Measurements from ENCODE around the gene TSHZ2.
"Not testable (repeated sequence)": the region's sequence is repeated elsewhere in the genome, so short reads cannot be mapped to it uniquely, and the experiment has no call there.

TSHZ2 gene

DNA sequence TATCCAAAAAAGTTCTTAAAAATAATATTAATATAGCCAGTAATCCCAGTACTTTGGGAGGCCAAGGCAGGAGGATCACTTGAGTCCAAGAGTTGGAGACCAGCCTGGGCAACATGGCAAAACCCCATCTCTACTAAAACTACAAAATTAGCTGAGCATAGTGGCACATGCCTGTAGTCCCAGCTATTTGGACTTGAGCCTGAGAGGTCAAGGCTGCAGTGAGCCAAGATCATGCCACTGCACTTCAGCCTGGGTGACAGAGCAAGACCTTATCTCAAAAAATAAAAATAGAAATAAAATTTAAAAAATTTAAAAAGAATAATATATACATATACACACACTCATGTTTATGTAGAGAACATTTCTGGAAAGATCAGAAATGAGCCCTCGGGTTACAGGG lies 441.7 kb downstream of the TSHZ2 start:
- DNase-seq (ENCODE audit: low spot score), result not testable (repeated sequence)

DNA sequence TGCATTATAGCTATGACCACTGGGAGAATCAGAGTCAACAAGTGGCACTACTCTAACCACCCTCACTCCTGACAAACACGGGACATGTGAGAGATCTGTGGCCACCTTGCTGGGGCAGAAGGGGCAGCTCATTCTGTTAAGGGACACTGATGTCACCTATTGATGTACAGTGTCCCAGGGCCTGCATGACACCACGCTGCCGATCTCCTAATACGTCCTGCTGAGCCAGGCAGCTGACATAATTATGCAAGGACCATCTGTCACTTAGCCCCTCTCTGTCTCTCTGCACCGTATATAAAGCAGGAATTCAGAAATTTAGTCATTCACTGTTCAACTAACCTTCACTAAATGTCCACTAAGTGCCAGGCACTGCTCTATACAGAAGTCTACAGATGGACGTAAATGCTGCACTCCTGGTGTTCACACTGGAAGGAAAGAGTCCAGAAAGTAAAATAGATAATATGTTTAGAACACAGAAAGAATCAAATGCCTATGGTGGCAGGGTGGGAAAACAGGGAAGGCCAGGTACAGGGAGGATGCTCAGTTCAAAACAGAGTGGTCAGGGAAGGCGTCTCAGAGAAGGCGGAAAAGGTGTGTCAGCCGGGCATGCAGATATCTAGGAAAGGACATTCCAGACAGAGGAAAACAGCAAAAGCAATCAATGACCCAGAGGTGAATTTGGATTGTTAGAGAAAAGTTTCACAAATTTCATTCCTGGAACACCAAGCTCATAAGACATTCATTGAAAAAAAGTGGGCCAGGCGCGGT lies 447.7 kb downstream of the TSHZ2 start:
- no peak for DNase-seq (ENCODE audit: low spot score)

DNA sequence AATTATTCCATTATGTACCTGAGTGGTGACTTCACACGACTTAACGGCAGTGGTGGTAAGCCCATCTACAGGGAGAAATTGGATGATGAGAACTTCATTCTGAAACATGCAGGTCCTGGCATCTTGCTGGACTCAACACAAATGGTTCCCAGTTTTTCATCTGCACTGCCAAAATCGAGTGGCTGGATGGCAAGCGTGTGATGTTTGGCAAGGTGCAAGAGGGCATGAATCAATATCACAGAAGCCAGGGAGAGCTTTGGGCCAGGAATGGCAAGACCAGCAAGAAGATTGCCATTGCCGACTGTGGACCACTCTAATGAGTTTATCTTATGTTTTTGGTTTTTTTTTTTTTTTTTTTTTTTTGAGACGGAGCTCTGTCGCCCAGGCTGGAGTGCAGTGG lies 449.2 kb downstream of the TSHZ2 start:
- no peak for DNase-seq (ENCODE audit: low spot score)

DNA sequence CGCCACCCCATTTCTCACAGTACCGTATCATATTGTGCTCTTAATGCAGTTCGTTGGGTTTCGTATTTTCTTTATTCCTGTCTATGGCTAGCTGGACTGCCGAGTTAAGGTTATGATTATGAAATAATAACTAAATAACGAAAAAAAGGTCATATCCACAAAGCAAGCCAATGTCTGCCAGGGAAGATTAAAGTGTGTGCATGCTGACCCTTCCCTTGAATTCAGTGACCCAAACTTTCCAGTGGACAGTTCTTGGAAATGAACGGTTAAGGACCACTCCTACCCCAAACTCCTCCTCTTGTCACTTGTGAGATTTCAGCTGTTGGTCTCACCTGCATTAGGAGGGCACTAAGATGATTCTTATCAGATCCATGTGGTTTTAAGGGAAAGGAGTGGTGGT lies 449.9 kb downstream of the TSHZ2 start:
- DNase-seq (ENCODE audit: low spot score), result no peak

DNA sequence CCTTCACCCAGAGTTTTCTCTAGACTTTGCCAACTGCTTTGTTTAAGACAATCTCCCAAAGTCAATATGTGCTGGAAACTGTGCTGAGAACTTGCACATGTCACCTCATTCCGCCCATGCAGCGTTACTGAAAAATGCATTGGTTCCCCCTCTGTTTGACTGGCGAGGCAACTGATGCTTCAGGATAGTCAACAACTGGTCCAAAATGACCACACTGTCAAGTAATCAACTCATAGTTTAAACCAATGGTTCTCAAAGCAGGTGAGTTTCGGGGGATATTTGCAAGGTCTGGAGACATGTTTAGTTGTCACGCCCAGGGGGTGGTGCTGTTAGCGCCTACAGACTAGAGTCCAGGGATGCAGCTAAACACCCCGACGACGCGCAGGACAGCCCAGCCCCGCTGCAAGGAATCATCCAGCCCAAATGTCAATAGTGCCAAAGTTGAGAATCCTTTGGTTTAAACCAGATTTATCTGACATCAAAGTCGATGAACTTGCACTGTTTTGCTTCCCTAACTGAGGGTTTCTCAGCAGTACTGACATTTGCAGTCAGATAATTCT lies 451.5 kb downstream of the TSHZ2 start:
- no peak for DNase-seq (ENCODE audit: low spot score)

DNA sequence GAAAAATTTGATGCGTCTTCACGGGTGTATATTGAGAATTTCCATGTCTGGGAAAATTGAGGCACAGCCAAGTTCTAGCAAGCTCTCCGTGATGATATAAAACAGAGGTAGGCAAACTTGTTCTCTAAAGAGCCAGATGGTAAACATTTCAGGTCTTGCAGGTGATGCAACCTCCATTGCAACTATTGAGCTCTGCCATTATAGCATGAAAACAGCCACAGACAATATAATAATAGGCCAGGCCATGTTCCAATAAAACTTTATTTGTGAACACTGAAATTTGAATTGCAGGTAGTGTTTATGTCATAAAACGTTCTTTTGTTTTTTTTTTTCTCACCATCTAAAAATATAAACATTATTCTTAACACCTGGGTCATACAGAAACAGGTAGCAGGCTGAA lies 453.3 kb downstream of the TSHZ2 start:
- no peak for DNase-seq (ENCODE audit: low spot score)

DNA sequence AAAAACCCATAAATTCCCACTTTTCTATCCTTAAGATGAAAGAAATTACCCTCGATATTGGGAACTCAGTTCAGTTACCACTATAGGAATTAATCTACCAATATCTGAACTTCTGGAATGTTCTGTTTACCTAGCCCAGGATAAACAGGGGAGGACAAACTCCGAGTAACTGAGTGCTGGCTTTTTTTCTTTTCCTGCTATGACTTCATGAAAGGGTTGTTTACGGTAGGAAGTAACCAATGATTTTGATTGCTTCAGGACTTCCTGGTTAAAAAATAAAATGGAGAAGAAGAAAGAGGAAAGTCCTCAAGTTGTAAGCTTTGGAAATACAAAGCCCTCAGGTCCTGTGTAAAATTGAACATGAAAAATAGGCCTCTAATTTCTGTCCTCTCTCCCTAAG lies 453.8 kb downstream of the TSHZ2 start:
- no peak for DNase-seq (ENCODE audit: low spot score)

DNA sequence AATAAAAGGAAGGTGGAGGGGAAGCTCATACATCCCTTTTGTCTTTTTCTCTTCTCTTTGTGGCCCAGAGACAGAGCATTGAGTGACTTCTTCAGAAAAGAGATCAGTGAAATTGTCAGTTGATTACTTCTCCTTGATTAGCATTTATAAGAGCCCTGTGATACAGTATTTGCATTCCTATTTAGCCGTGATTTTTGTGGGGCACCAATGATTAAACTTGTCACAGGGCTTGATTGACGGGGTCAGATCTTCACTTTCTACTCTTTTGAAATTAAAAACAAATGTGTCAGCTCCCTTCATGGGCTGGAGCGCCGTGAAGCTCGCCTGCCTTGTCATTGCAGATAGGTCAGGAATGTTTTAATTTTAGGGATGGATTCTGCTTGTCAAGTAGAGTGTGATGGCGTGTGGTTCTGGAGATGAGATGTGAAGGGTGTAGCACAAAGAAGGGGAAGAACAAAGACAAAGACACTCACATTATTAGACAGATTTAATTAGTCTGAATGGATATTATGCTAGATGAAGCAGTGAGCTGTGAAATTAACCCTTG lies 454.7 kb downstream of the TSHZ2 start:
- no peak for DNase-seq (ENCODE audit: low spot score)

DNA sequence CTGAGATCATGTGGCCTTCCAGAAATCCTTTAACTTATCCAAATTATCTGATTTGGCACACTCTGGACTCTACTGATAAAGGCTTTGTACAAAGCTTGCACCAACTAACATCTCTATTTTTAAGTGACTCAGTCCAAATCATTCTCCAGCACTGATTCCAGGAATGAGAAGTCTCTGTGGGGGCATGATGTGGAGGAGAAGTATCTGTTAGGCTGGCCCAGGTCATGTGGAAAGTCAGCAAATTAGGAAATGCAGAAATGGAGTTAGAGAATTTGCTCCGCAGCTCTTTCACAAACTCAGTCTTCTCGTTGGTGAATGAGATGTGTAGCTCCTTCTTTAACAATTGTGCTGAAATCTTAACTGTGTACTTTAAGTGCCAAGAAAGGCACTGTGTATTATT lies 455.8 kb downstream of the TSHZ2 start:
- DNase-seq (ENCODE audit: low spot score), result no peak

DNA sequence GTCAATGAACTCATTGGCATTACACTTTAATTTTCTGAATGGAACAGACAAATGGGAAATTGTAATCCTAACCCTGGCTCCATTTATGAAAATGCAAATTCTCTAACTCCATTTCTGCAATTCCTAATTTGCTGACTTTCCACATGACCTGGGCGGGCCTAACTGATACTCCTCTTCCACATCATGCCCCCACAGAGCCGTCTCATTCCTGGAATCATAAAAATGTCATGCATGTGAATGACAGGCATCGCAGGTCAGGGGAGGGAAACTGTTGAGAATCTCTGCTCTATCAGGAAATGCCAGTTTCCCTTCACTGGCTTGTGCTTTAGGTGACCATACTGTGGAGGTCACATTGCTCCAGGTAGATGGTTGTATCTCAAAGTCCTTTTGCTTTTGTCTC lies 456.4 kb downstream of the TSHZ2 start:
- no peak for DNase-seq (ENCODE audit: low spot score)

DNA sequence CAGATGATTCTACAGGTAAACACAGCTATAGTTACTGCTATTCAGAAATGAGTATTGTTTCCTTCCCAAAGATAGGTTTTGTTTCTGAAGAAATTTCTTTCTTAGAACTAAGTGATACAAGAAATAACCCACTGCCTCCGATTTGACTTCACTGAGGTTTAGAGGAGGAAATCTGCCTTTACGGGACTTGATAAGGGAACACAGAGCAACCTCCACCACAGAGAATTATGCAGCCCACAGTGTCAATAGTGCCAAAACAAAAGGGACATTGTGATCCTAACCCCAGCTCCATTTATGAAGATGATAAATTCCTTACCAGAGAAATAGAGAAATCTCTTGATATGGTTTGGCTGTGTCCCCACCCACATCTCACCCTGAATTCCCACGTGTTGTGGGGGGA lies 456.8 kb downstream of the TSHZ2 start:
- no peak for DNase-seq (ENCODE audit: low spot score)

DNA sequence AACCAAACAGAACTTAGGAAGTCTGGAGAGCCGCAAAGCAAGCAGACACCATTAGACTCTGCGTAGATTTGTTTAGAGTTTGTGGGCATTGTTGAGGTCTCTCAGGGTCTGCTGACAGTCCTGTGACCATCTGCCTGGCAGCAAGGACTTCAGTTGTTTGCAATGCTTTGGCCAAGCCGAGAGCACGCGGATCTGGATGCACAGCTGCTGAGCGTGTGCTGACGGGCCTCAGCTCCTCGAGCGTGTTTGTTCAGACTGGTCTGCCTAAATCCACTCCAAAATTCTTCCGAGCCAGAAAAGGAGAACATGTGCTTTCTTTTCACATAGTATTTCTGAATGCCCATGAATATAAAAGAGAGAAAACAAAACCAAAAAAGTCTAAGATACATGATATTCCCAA lies 462.5 kb downstream of the TSHZ2 start:
- DNase-seq (ENCODE audit: low spot score), result no peak

DNA sequence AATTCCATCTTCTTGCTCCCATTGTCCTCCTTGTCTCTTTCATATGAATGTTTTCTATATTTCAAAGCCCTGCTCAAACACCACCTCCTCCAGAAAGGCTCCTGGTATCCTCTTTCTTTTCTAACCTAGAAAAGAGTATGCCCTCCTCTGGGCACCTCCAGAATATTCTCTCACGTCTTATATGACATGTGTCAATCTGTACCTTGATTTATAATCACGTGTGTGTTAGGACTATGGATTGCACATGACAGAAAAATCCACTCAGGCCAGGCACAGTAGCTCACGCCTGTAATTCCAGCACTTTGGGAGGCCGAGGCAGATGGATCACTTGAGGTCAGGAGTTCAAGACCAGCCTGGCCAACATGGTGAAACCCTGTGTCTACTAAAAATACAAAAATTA lies 464.8 kb downstream of the TSHZ2 start:
- DNase-seq (ENCODE audit: low spot score), result not testable (repeated sequence)

DNA sequence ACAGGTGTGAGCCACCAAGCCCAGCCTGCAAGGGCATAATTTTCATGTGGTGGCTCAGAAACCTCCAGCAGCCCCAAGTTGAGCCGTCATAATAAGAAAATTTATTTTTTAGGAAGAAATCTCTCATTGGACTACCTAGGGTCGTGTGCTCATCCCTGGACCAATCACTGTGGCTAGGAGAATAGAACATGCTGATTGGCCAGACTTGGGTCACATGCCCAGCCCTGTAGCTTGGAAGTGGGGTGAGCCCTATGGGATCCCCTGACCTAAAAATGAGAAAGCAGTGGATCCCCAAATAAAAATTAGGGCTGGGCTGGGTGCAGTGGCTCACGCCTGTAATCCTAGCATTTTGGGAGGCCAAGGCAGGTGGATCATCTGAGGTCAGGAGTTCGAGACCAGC lies 466.2 kb downstream of the TSHZ2 start:
- no peak for DNase-seq (ENCODE audit: low spot score)

DNA sequence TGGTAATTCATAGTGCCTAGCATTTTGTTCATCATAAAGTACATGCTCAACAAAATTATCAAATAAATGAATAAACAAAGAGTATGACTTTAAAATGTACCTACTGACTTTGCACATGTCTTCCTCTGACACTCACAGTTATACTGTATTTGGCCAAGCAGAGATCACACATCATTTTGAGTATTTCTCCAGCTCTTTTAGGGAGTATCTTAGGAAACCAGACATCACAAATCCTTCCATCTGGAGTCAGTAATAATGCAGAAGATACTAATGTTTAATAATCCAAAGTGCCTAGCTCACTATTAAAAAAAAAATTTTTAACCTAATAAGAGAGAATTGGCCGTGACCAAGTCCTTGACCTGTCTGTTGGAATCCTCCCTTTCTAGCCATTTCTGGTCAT lies 466.9 kb downstream of the TSHZ2 start:
- DNase-seq (ENCODE audit: low spot score), result no peak

DNA sequence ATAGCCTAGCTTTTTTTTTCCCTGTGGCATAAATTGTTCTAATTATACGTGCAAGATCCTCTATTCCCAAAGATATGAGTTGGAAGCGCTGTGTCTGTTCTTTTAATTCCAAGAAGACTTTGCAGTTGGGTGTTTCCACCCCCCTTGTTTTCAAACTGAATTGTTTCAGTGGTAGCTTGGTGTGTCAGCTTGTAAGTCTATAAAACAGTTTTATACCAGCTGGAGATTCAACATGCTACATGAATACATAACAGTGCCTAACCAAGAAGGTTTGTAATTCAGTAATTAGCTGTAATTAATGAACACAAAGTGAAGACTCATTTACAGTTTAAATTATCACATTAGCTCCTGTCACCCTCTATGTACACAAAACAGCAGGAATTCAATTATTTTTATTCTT lies 467.5 kb downstream of the TSHZ2 start:
- DNase-seq (ENCODE audit: low spot score), result no peak

DNA sequence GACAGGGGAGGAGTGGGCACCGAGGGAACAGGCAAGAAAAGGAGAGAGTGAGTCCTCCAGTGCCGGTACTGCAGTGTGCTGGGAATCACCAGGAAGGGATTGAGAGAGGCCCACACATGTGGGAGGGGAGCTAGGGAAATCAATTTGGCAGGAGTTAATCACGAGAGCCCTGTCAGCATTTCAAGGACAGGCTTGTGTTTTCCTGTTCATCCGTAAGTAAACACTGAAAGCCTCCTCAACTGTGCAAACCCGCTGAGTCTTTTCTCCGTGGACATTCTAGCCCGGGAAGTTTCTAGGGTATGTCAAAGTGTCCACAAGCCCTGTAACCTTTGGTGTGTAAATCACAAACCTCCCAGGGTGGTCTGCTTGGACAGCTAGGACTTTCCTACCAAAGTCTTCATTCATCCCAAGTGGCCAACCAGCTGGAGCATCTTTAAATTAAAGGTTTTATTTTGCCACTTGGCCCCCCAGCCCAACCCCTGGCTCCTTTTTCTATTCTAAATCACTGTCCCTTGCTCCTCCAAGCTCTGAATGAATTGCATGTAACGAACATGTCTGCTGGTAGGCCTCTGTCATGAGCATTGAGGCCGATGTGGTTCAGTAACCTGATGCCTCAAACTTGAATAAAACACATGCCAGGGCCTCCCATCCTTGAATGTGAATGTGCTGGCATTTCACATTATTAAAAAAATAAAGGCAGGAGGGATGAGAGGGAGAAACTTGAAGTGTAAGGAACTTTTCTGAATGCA lies 472.4 kb downstream of the TSHZ2 start:
- DNase-seq (ENCODE audit: low spot score), result no peak

DNA sequence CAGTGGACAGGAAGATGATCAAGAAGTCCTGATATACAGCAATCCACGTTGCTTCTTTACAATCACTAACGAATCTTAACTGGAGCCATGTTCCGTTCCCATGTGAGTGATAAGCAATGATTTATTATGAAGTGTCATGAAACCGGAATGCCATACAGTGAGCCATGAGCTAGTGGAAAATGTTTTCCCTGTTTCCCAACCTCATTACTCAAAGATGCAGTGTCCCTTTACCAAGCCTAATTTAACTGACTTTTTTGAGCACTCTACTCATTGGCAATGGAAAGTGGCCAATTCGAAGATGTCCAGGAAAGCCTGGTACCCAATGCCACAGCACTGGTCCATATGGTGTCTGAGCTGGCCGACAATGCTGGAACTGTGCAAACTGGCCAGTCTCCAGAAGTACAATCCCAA lies 473.2 kb downstream of the TSHZ2 start:
- DNase-seq (ENCODE audit: low spot score), result no peak

DNA sequence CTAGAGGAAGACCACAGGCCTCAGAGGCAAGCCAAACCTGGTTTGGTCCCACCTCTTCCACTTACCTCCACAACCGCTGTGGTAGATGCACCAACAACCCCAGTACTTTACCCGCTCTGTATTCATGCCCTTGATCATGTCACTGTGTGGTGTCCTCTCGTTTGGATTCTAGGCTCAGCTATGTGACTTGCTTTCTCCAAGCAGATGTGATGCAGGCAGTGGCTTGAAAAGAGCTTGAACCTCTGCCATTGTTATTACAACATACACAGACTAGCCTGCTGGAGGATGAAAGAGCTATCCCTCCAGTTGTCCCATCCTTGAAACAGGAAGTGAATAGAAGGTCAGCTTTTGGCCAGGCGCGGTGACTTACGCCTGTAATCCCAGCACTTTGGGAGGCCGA lies 473.8 kb downstream of the TSHZ2 start:
- no peak for DNase-seq (ENCODE audit: low spot score)

DNA sequence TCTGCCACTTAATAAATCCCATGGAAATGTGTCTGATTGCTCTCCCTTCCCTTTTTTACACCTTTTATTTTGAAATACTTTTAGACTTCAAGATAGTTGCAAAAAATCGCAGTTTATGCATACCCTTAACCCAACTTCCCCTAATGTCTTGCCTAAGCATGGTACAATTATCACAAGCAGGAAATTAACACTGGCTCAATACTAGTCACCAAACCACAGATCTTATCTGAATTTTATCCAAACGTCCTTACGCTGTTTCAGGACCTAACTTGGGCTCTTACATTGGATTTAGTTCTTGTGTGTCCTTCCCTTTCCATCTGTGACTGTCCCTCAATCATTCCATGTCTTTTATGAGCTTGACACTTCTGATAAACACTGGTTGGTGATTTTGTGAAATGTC lies 475.2 kb downstream of the TSHZ2 start:
- DNase-seq (ENCODE audit: low spot score), result no peak

DNA sequence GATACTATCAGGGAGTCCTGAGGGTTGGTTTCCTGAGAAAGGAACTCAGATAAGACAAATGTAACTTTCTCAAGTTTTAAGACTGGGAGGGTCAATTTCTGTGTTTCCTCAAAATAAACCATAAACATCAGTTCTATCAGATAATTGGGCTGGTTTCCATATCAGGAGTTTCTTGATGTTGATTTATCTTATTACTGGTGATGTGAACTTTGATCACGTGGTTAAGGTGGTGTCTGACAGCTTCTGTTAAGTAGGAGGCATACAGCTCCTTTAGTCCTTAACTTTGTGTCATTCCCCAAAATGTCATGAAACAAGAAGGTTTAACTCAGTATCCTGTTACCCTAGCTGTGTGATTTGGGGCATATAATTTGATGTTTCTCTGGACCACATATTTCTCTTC lies 476.3 kb downstream of the TSHZ2 start:
- DNase-seq (ENCODE audit: low spot score), result no peak

DNA sequence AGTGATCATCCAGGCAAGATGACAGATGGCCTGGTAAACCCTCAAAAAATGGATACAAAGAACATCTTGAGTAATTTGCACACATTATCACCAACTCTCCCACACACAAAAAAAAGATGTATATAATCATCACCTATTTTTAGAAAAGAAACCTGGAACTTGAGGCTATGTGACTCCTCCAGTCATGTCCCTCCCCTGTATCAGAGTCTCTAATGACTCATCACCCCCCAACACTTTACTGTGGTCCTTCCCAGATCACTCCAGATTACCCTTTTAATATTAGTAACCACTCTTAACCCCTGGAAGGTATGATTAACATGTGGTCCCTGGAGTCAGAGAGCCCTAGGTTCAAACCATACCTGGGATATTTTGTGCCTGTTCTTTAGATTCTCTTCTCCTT lies 476.7 kb downstream of the TSHZ2 start:
- no peak for DNase-seq (ENCODE audit: low spot score)

DNA sequence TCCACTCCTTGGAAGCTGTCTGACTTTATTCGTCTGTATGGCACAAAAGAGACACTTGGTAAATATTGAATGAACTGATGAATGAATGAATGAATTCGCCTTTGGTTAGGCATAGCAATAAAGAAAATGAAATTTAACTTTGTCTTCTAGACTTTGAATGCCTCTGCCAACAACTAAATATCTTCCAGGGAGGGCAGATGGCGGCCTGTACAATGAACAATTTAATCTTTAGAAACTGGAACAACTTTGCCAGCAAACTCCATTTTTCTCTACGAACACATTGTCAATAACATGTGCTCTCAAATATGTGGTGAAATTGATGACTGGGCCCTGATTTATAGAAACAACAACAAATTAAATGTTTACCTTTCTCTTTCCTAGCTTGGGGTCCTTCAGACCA lies 480.9 kb downstream of the TSHZ2 start:
- no peak for DNase-seq (ENCODE audit: low spot score)

Data from AG08396 (cell line).